ENCODE measurements around the gene CATSPERZ.

The CATSPERZ gene

GRCh38 chr11:64265176-64266160 is 34.7 kb upstream of the CATSPERZ start:
- no peaks in the 10 kb centered on the region for H3K27me3 ChIP-seq
- no peak for TF ChIP-seq CTCF (IDR thresholded peaks at IDR 0.05)
- no peak overlapping the region for H3K4me3 ChIP-seq (ENCODE audit: low read depth in 1 of 2, low read length in 1 of 2)
- H3K9me3 ChIP-seq = no peaks in the 10 kb centered on the region
- no peak overlapping the region for H3K27ac ChIP-seq
- H3K4me1 ChIP-seq (ENCODE audit: control insufficient read depth in 1 of 2, insufficient read depth in 1 of 2, low read depth in 1 of 2, low read length in 1 of 2) = peaks cover 22 to 24% of the 10 kb centered on the region in 2 experiments
- peaks cover 52% of the 10 kb centered on the region for H3K36me3 ChIP-seq

GRCh38 chr11:64266339-64266738 is 33.8 kb upstream of the CATSPERZ start:
- Histone ChIP-seq H3K27me3 (no peaks in the 10 kb centered on the region), H3K4me3 (ENCODE audit: low read depth in 1 of 2, low read length in 1 of 2) (no peak overlapping the region), H3K36me3 (peaks cover 52% of the 10 kb centered on the region), H3K4me1 (ENCODE audit: control insufficient read depth in 1 of 2, insufficient read depth in 1 of 2, low read depth in 1 of 2, low read length in 1 of 2) (peaks cover 27 to 28% of the 10 kb centered on the region in 2 experiments), H3K9me3 (no peaks in the 10 kb centered on the region), H3K27ac (no peak overlapping the region)
- no peak for TF ChIP-seq CTCF (IDR thresholded peaks at IDR 0.05)

GRCh38 chr11:64267207-64267945 is 32.8 kb upstream of the CATSPERZ start:
- Histone ChIP-seq H3K36me3 (peaks cover 42% of the 10 kb centered on the region), H3K4me3 (ENCODE audit: low read depth in 1 of 2, low read length in 1 of 2) (peak overlapping the region in 1 of 2 experiments; percentile 99)
- TF ChIP-seq CTCF (IDR thresholded peaks at IDR 0.05) = no peak

DNA sequence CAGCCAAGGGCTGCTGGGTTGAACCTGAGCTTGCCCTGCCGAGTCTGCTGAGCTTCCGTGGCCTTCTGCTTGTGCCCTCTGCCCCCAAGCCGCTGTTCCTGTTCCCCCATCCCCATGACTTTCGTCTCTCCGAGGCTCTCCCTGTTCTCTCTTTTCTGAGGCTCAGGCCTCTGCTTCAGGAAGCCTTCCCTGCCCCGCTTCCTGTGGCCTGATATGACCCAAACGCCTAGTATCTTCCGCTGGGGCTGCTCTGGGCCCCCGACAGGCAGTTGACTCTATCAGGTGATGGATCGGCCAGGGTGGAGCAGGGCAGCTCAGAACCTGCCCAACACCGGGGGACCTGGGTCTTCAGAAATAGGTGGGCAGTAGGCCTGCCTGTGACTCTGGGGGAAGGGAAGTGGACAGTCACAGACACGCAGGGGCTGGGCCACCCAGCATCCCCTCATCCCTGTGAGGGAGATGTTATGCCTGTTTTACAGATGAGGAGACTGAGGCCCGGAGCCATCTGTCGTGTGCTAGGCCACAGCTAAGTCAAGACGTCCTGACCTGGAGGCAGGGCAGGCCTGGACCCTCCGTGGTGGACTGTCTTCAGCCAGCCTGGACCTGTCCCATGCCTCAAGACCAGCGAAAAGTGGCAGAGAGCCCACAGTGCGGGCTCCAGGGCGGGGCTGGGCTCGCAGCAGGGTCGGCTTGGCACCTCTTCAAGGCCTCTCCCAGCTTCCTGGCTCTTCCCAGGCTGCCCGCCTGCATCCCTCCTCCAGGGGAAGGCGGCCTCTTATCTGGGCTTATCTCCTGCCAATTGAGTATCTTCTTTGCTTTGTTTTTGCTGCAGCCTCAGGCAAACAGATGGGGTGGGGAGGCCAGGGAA is 31.9 kb upstream of the CATSPERZ start:
- Histone ChIP-seq H3K27me3 (no peaks in the 10 kb centered on the region), H3K27ac (peak overlapping the region; percentile 98), H3K36me3 (peaks cover 33% of the 10 kb centered on the region), H3K4me1 (ENCODE audit: control insufficient read depth in 1 of 2, insufficient read depth in 1 of 2, low read depth in 1 of 2, low read length in 1 of 2) (peaks cover 36% of the 10 kb centered on the region in 2 experiments), H3K4me3 (ENCODE audit: low read depth in 1 of 2, low read length in 1 of 2) (peak overlapping the region; percentile 96 to 99), H3K9me3 (no peaks in the 10 kb centered on the region)
- no peak for TF ChIP-seq CTCF (IDR thresholded peaks at IDR 0.05)

More at GRCh38 chr11:64267207-64267945, 32.8 kb upstream of the CATSPERZ start:
- H3K27me3 ChIP-seq = no peaks in the 10 kb centered on the region
- peaks cover 36% of the 10 kb centered on the region in 2 experiments for H3K4me1 ChIP-seq (ENCODE audit: control insufficient read depth in 1 of 2, insufficient read depth in 1 of 2, low read depth in 1 of 2, low read length in 1 of 2)
- H3K9me3 ChIP-seq = no peaks in the 10 kb centered on the region
- peak overlapping the region; percentile 98 for H3K27ac ChIP-seq

Measured in neutrophil (primary cell).